ENCODE results near the gene TSC2. TPM values are rescaled to one million over a fixed set of nuclear protein-coding genes. Genes with fewer than 3 reads are reported as not detected.

TSC2 gene
- polyA plus RNA-seq, 1 donor from 2014 or later, result 69.2 TPM

GRCh38 chr16:2086106-2086742 is 38.4 kb downstream of the TSC2 start (continued):
- TF ChIP-seq RAD21 (conservative IDR thresholded peaks at IDR 0.05) (no peak), POLR2AphosphoS5 (IDR thresholded peaks at IDR 0.05) (no peak)

GRCh38 chr16:2086812-2087747 is 39.3 kb downstream of the TSC2 start:
- Histone ChIP-seq H3K36me3 (ENCODE audit: insufficient read depth, low read length) (no peaks in the 10 kb centered on the region), H3K27ac (ENCODE audit: low read length) (no peak overlapping the region), H3K4me3 (ENCODE audit: low read length) (no peak overlapping the region), H3K9me3 (ENCODE audit: low read length) (no peaks in the 10 kb centered on the region), H3K4me2 (ENCODE audit: low read length) (no peak overlapping the region), H2AFZ (ENCODE audit: low read depth, low read length) (no peak overlapping the region), H3K9me2 (ENCODE audit: insufficient read depth, low read length) (no peaks in the 10 kb centered on the region), H4K20me1 (ENCODE audit: insufficient read depth) (no peaks in the 10 kb centered on the region), H3K9ac (ENCODE audit: low read length) (no peak overlapping the region), H3F3A (ENCODE audit: insufficient read depth, low read length, poor library complexity, severe bottlenecking) (no peaks in the 10 kb centered on the region), H3K27me3 (ENCODE audit: insufficient read depth, low read depth, low read length) (no peaks in the 10 kb centered on the region), H3K79me2 (replicated peaks; ENCODE audit: insufficient read depth, low read length) (no peaks in the 10 kb centered on the region)
- TF ChIP-seq RAD21 (conservative IDR thresholded peaks at IDR 0.05) (no peak), REST (IDR thresholded peaks at IDR 0.05; ENCODE audit: borderline replicate concordance) (no peak), EZH2 (IDR thresholded peaks at IDR 0.05; ENCODE audit: borderline replicate concordance, insufficient read depth, low read length, poor library complexity, severe bottlenecking) (no peak)

- no peaks in the 10 kb centered on the region for H3K79me2 ChIP-seq (replicated peaks; ENCODE audit: insufficient read depth, low read length)
- TF ChIP-seq CTCF (IDR thresholded peaks at IDR 0.05; ENCODE audit: poor library complexity, severe bottlenecking) (no peak), MXI1 (conservative IDR thresholded peaks at IDR 0.05; ENCODE audit: poor library complexity, severe bottlenecking) (no peak), TAF1 (IDR thresholded peaks at IDR 0.05; ENCODE audit: low read depth) (no peak), EP300 (conservative IDR thresholded peaks at IDR 0.05; ENCODE audit: poor library complexity, severe bottlenecking) (no peak), SMC3 (conservative IDR thresholded peaks at IDR 0.05; ENCODE audit: poor library complexity) (no peak), POLR2AphosphoS5 (IDR thresholded peaks at IDR 0.05) (no peak), REST (IDR thresholded peaks at IDR 0.05; ENCODE audit: borderline replicate concordance) (no peak), EZH2 (IDR thresholded peaks at IDR 0.05; ENCODE audit: borderline replicate concordance, insufficient read depth, low read length, poor library complexity, severe bottlenecking) (no peak), RAD21 (conservative IDR thresholded peaks at IDR 0.05) (no peak)
- H3K27me3 ChIP-seq (ENCODE audit: insufficient read depth, low read depth, low read length), result no peaks in the 10 kb centered on the region
- no peak overlapping the region for H3K9ac ChIP-seq (ENCODE audit: low read length)
- no peak overlapping the region for H2AFZ ChIP-seq (ENCODE audit: low read depth, low read length)
- no peak overlapping the region for H3K4me2 ChIP-seq (ENCODE audit: low read length)
- no peaks in the 10 kb centered on the region for H3K9me3 ChIP-seq (ENCODE audit: low read length)
- H3K36me3 ChIP-seq (ENCODE audit: insufficient read depth, low read length), result no peaks in the 10 kb centered on the region
- H3K27ac ChIP-seq (ENCODE audit: low read length), result no peak overlapping the region
- no peaks in the 10 kb centered on the region for H4K20me1 ChIP-seq (ENCODE audit: insufficient read depth)
- H3K4me3 ChIP-seq (ENCODE audit: low read length), result no peak overlapping the region
- no peaks in the 10 kb centered on the region for H3F3A ChIP-seq (ENCODE audit: insufficient read depth, low read length, poor library complexity, severe bottlenecking)
- H3K9me2 ChIP-seq (ENCODE audit: insufficient read depth, low read length), result no peaks in the 10 kb centered on the region
These were observed 40.2 kb downstream of the TSC2 start for GRCh38 chr16:2087748-2088631.
